Karpas-422 (cell line): ENCODE results near the gene OR10H5. TPM values are rescaled to one million over a fixed set of nuclear protein-coding genes. Genes with fewer than 3 reads are reported as not detected.
"Not testable (repeated sequence)": the region's sequence is repeated elsewhere in the genome, so short reads cannot be mapped to it uniquely, and the experiment has no call there.

ENCODE experiments used
- DNase-seq: peaks from one replicate; pipeline ENCODE4 v3.0.0-alpha.2; 2015
- H2AFZ ChIP-seq: fragments of 200-600 bp; sonication (generic); 2 replicates; pipeline ENCODE4 v1.6.1; 2014; ENCODE audit warnings: antibody characterized with exemption, low read length, mixed read lengths
- H3K27ac ChIP-seq: fragments of 200-600 bp; sonication (generic); 2 replicates; pipeline ENCODE4 v1.5.1; 2014; ENCODE audit warnings: mild to moderate bottlenecking, low read length, moderate library complexity
- H3K27me3 ChIP-seq: fragments of 200-600 bp; sonication (generic); 2 replicates; pipeline ENCODE4 v1.6.1; 2014; ENCODE audit warnings: low read length, mixed read lengths
- H3K36me3 ChIP-seq: fragments of 200-600 bp; sonication (generic); 2 replicates; pipeline ENCODE4 v1.6.1; 2014; ENCODE audit warnings: low read length, mixed read lengths; ENCODE audit not compliant: insufficient read depth
- H3K4me1 ChIP-seq: fragments of 200-600 bp; sonication (generic); 2 replicates; pipeline ENCODE4 v1.6.1; 2014; ENCODE audit warnings: mild to moderate bottlenecking, low read length, mixed read lengths
- H3K4me2 ChIP-seq: fragments of 200-600 bp; sonication (generic); 2 replicates; pipeline ENCODE4 v1.6.1; 2014; ENCODE audit warnings: low read length, low read depth, mild to moderate bottlenecking; ENCODE audit not compliant: poor library complexity, severe bottlenecking
- H3K4me3 ChIP-seq: fragments of 200-600 bp; sonication (generic); 2 replicates; pipeline ENCODE4 v1.5.1; 2014; ENCODE audit warnings: mild to moderate bottlenecking, antibody characterized with exemption, low read length, mixed read lengths
- H3K79me2 ChIP-seq: fragments of 200-600 bp; sonication (generic); 2 replicates; pipeline ENCODE4 v1.6.1; 2014; ENCODE audit warnings: mild to moderate bottlenecking, low read length, mixed read lengths
- H3K9ac ChIP-seq: fragments of 200-600 bp; sonication (generic); 2 replicates; pipeline ENCODE4 v1.6.0; 2014; ENCODE audit warnings: low read length
- H3K9me2 ChIP-seq: fragments of 200-600 bp; sonication (generic), shearing (Covaris generic); replicated peaks from 2 replicates; pipeline ENCODE4 v1.6.0; 2014; ENCODE audit warnings: mild to moderate bottlenecking, low read length, moderate library complexity; ENCODE audit not compliant: insufficient read depth
- H3K9me3 ChIP-seq: fragments of 300-700, 200-600 bp; sonication (generic); 2 replicates; pipeline ENCODE4 v1.6.1; 2014; ENCODE audit warnings: low read length, mixed read lengths
- H4K20me1 ChIP-seq: fragments of 200-600 bp; sonication (generic); 2 replicates; pipeline ENCODE4 v1.6.1; 2014; ENCODE audit warnings: mild to moderate bottlenecking, antibody characterized with exemption, low read length, low read depth; ENCODE audit not compliant: insufficient read depth
- total RNA-seq: library from RNA; depleted of rRNA; stranded (reverse); fragments of >200 nt; shearing (Covaris generic); gene quantifications from 2 replicates; pipeline ENCODE4 v1.2.3, GENCODE V29; 2014; ENCODE audit warnings: low replicate concordance; rRNA removed

OR10H5 gene
- total RNA-seq, 1 experiment from 2014 or later = not detected

GRCh38 chr19:15843203-15843893 lies 55.9 kb downstream of the OR10H5 start:
- H3K79me2 ChIP-seq = no peaks in the 10 kb centered on the region
- no peaks in the 10 kb centered on the region for H3K27me3 ChIP-seq
- H3K36me3 ChIP-seq = no peaks in the 10 kb centered on the region
- no peak overlapping the region for H3K9ac ChIP-seq
- H3K27ac ChIP-seq = no peak overlapping the region
- no peaks in the 10 kb centered on the region for H3K4me1 ChIP-seq
- no peak overlapping the region for H3K4me2 ChIP-seq
- H3K9me3 ChIP-seq = no peaks in the 10 kb centered on the region
- H2AFZ ChIP-seq = no peak overlapping the region
- H4K20me1 ChIP-seq = no peaks in the 10 kb centered on the region
- peak; percentile 32 for DNase-seq
- no peak overlapping the region for H3K4me3 ChIP-seq
- no peaks in the 10 kb centered on the region for H3K9me2 ChIP-seq

- H4K20me1 ChIP-seq, H3K36me3 ChIP-seq, H3K4me3 ChIP-seq, H3K4me1 ChIP-seq, H3K9me3 ChIP-seq, H3K27ac ChIP-seq, H3K9me2 ChIP-seq, H3K9ac ChIP-seq, H2AFZ ChIP-seq, H3K4me2 ChIP-seq, H3K79me2 ChIP-seq, DNase-seq, H3K27me3 ChIP-seq: not testable (repeated sequence)
Measured at GRCh38 chr19:15843894-15844222, 56.4 kb downstream of the OR10H5 start.

- Histone ChIP-seq H3K9ac (no peak overlapping the region), H3K9me2 (no peaks in the 10 kb centered on the region), H3K4me1 (no peaks in the 10 kb centered on the region), H3K9me3 (no peaks in the 10 kb centered on the region), H4K20me1 (no peaks in the 10 kb centered on the region), H3K27ac (no peak overlapping the region), H2AFZ (no peak overlapping the region), H3K79me2 (no peaks in the 10 kb centered on the region), H3K36me3 (no peaks in the 10 kb centered on the region), H3K4me2 (no peak overlapping the region), H3K4me3 (no peak overlapping the region), H3K27me3 (no peaks in the 10 kb centered on the region)
- no peak for DNase-seq
Measured at GRCh38 chr19:15846923-15847322, 59.5 kb downstream of the OR10H5 start.

- no peaks in the 10 kb centered on the region for H4K20me1 ChIP-seq
Measured at GRCh38 chr19:15850385-15850784, 62.9 kb downstream of the OR10H5 start.

More at GRCh38 chr19:15850385-15850784, 62.9 kb downstream of the OR10H5 start:
- DNase-seq = no peak
- Histone ChIP-seq H3K4me3 (no peak overlapping the region), H3K9me2 (no peaks in the 10 kb centered on the region), H3K36me3 (no peaks in the 10 kb centered on the region), H3K79me2 (no peaks in the 10 kb centered on the region), H3K27ac (no peak overlapping the region), H3K4me2 (no peak overlapping the region), H3K27me3 (no peaks in the 10 kb centered on the region), H3K9me3 (no peaks in the 10 kb centered on the region), H3K9ac (no peak overlapping the region), H3K4me1 (no peaks in the 10 kb centered on the region), H2AFZ (no peak overlapping the region)

Other genes with a start within 250 kb of the OR10H5 start
- gene CYP4F8, start 172.4 kb upstream of the OR10H5 start, total RNA-seq = not detected in 2 replicates
- not detected in 2 replicates for gene CYP4F3, start 146.8 kb upstream of the OR10H5 start, total RNA-seq
- not detected in 2 replicates for gene CYP4F12, start 114.6 kb upstream of the OR10H5 start, total RNA-seq
- gene OR10H2, start 59.6 kb upstream of the OR10H5 start, total RNA-seq = not detected in 2 replicates
- gene OR10H3, start 49.7 kb upstream of the OR10H5 start, total RNA-seq = not detected in 2 replicates
- gene OR10H1, start 28.0 kb downstream of the OR10H5 start, total RNA-seq = not detected in 2 replicates
- not detected in 2 replicates for gene CYP4F2, start 110.4 kb downstream of the OR10H5 start, total RNA-seq
- gene CYP4F11, start 146.9 kb downstream of the OR10H5 start, total RNA-seq = not detected in 2 replicates
- gene OR10H4, start 161.3 kb downstream of the OR10H5 start, total RNA-seq = not detected in 2 replicates